CD14-positive monocyte (primary cell): ENCODE measurements around the gene SLC25A11. TPM values are rescaled to one million over a fixed set of nuclear protein-coding genes. Genes with fewer than 3 reads are reported as not detected.

Source experiments
- DNase-seq, 3 donors: peaks; one replicate each; pipeline ENCODE4 v3.0.0-alpha.2; 2011 to 2022
- H2AFZ ChIP-seq: 2 replicates; pipeline ENCODE4 v1.6.0; 2012; ENCODE audit warnings: mild to moderate bottlenecking, low read depth, low read length, inconsistent platforms; ENCODE audit not compliant: insufficient read depth, poor library complexity, severe bottlenecking
- H3K27ac ChIP-seq, 2 donors: 1 replicate in 1 of 2; 2 replicates in 1 of 2; pipeline ENCODE4 v1.5.1; 2012 to 2013; ENCODE audit warnings: low read length in 2 of 2, control low read depth in 1 of 2, inconsistent platforms in 1 of 2, low read depth in 1 of 2, mild to moderate bottlenecking in 1 of 2
- H3K27me3 ChIP-seq, 2 donors: one replicate each; pipeline versions ENCODE4 v1.6.0 to v1.6.1; 2011 to 2013; ENCODE audit warnings: low read length in 2 of 2; ENCODE audit not compliant: control insufficient read depth in 2 of 2, insufficient read depth in 2 of 2
- H3K36me3 ChIP-seq, 2 donors: replicated peaks in 1 of 2; 1 replicate in 1 of 2; 2 replicates in 1 of 2; pipeline versions ENCODE4 v1.5.1 to v1.6.1; 2012 to 2013; ENCODE audit warnings: low read length in 2 of 2, control low read depth in 1 of 2, inconsistent platforms in 1 of 2, mild to moderate bottlenecking in 1 of 2; ENCODE audit not compliant: insufficient read depth in 2 of 2, control insufficient read depth in 1 of 2
- H3K4me1 ChIP-seq, 2 donors: 1 replicate in 1 of 2; 2 replicates in 1 of 2; pipeline versions ENCODE4 v1.5.1 to v1.6.1; 2012 to 2013; ENCODE audit warnings: low read length in 2 of 2, control low read depth in 1 of 2, inconsistent platforms in 1 of 2, mild to moderate bottlenecking in 1 of 2, moderate library complexity in 1 of 2; ENCODE audit not compliant: insufficient read depth in 2 of 2, control insufficient read depth in 1 of 2
- H3K4me2 ChIP-seq: replicated peaks from 2 replicates; pipeline ENCODE3; 2012; ENCODE audit warnings: low read length, moderate library complexity, mild to moderate bottlenecking; ENCODE audit not compliant: poor library complexity, severe bottlenecking; ENCODE audit errors: extremely low read depth
- H3K4me3 ChIP-seq, 3 experiments: fragments of 200-600 bp in 1 of 3; sonication (generic) in 1 of 3; replicated peaks in 1 of 3; 1 replicate in 2 of 3; 2 replicates in 1 of 3; pipeline ENCODE4 v1.5.1; 2011 to 2013; ENCODE audit warnings: low read length in 3 of 3, mild to moderate bottlenecking in 3 of 3, control low read depth in 2 of 3, low read depth in 2 of 3, inconsistent platforms in 1 of 3, moderate library complexity in 1 of 3
- H3K79me2 ChIP-seq: 2 replicates; pipeline ENCODE4 v1.6.0; 2012; ENCODE audit warnings: mild to moderate bottlenecking, control low read depth, inconsistent platforms, low read length, moderate library complexity; ENCODE audit not compliant: insufficient read depth
- H3K9ac ChIP-seq: 2 replicates; pipeline ENCODE4 v1.6.0; 2017; ENCODE audit warnings: low read length, mild to moderate bottlenecking; ENCODE audit not compliant: insufficient read depth, poor library complexity, severe bottlenecking
- H3K9me3 ChIP-seq, 2 donors: replicated peaks in 1 of 2; 1 replicate in 1 of 2; 2 replicates in 1 of 2; pipeline versions ENCODE4 v1.5.1 to v1.6.1; 2012 to 2013; ENCODE audit warnings: low read length in 2 of 2, control low read depth in 1 of 2; ENCODE audit not compliant: control insufficient read depth in 1 of 2, insufficient read depth in 1 of 2
- H4K20me1 ChIP-seq: 2 replicates; pipeline ENCODE4 v1.6.0; 2012; ENCODE audit warnings: mild to moderate bottlenecking, low read length, control low read depth, moderate library complexity; ENCODE audit not compliant: insufficient read depth
- H3K27ac Mint-ChIP-seq, 7 donors: one replicate each; pipeline ENCODE4 v1.8.0; 2020; ENCODE audit warnings: mild to moderate bottlenecking in 7 of 7, mixed read lengths in 7 of 7, moderate library complexity in 6 of 7, inconsistent platforms in 2 of 7
- H3K27me3 Mint-ChIP-seq, 3 donors: one replicate each; pipeline ENCODE4 v1.8.0; 2021 to 2022; ENCODE audit warnings: low read depth in 3 of 3, mild to moderate bottlenecking in 3 of 3, mixed read lengths in 3 of 3, moderate library complexity in 3 of 3, inconsistent platforms in 1 of 3
- H3K36me3 Mint-ChIP-seq, 2 donors: one replicate each; pipeline ENCODE4 v1.8.0; 2020; ENCODE audit warnings: mixed read lengths in 2 of 2, inconsistent platforms in 1 of 2, mild to moderate bottlenecking in 1 of 2
- H3K4me1 Mint-ChIP-seq: one replicate; pipeline ENCODE4 v1.8.0; 2020; ENCODE audit warnings: mild to moderate bottlenecking, mixed read lengths
- H3K4me3 Mint-ChIP-seq, 2 donors: one replicate each; pipeline ENCODE4 v1.8.0; 2020; ENCODE audit warnings: mild to moderate bottlenecking in 2 of 2, mixed read lengths in 2 of 2, moderate library complexity in 1 of 2
- H3K9me3 Mint-ChIP-seq, 7 donors: one replicate each; pipeline ENCODE4 v1.8.0; 2020 to 2022; ENCODE audit warnings: mixed read lengths in 7 of 7, mild to moderate bottlenecking in 6 of 7, moderate library complexity in 6 of 7, inconsistent platforms in 2 of 7
- WGBS: methylation state at CpG from one replicate; pipeline ENCODE4 v1.1.5; 2013; ENCODE audit warnings: missing lambda C conversion rate; ENCODE audit not compliant: insufficient coverage; 5-methylcytosine and 5-hydroxymethylcytosine counted together
- intact Hi-C, 2 donors: fragments of 100-400 bp; cut with micrococcal nuclease; formaldehyde crosslinking; loops; one replicate each; pipeline versions ENCODE4 v1.15.0 to v1.15.1; 2023
- polyA plus RNA-seq, 3 donors: library from polyadenylated mRNA; depleted of rRNA in 1 of 3; unstranded in 2 of 3; stranded (reverse) in 1 of 3; fragments of 300-500 nt in 2 of 3; fragments of >200 nt in 1 of 3; fragmentation: Illumina TruSeq in 2 of 3; gene quantifications; 1 replicate in 2 of 3; 2 replicates in 1 of 3; pipeline ENCODE4 v1.2.3, GENCODE V29; 2012 to 2021
- TF ChIP-seq, protein P1 (sequence below): fragments of 200-600 bp; IDR thresholded peaks from one replicate; pipeline ENCODE4 v1.8.0; 2022; ENCODE audit warnings: antibody characterized with exemption, mild to moderate bottlenecking

The SLC25A11 gene
- polyA plus RNA-seq, 3 donors, result 65.2 to 138 (median 111) TPM

DNA sequence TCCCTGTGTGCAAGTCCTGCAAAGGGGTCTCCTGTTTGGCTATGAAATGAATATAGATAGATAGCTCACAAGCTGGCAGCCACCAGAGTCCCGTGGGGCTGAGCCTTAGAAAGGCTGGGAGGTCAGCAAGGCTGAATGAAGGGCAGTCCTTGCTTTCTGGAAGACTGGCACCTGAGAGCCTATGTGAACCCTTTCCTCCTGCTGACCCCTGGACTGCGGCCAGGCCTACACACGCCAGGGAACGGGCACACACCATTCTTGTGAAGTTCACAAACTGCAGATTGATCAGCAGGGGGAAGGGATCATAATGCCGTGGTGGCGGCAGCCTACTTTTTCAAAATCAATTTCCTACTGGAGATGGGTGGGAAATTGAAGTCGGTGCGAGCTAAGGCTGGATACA, 41.5 kb downstream of the SLC25A11 start:
- Mint-ChIP-seq H3K4me1 (peaks cover 41% of the 10 kb centered on the region), H3K27me3 (peaks cover 40 to 52% (median 43%) of the 10 kb centered on the region in 3 donors), H3K27ac (peak overlapping the region in 6 of 7 donors; percentile 46 to 92 (median 80)), H3K9me3 (peaks cover 0 to 12% (median 4%) of the 10 kb centered on the region in 7 donors), H3K4me3 (peak overlapping the region; percentile 78 to 91), H3K36me3 (peaks cover 49 to 50% of the 10 kb centered on the region in 2 donors)
- no peaks in the 10 kb centered on the region for H4K20me1 ChIP-seq
- H3K9ac ChIP-seq, result peak overlapping the region; percentile 65
- TF ChIP-seq, protein P1, sequence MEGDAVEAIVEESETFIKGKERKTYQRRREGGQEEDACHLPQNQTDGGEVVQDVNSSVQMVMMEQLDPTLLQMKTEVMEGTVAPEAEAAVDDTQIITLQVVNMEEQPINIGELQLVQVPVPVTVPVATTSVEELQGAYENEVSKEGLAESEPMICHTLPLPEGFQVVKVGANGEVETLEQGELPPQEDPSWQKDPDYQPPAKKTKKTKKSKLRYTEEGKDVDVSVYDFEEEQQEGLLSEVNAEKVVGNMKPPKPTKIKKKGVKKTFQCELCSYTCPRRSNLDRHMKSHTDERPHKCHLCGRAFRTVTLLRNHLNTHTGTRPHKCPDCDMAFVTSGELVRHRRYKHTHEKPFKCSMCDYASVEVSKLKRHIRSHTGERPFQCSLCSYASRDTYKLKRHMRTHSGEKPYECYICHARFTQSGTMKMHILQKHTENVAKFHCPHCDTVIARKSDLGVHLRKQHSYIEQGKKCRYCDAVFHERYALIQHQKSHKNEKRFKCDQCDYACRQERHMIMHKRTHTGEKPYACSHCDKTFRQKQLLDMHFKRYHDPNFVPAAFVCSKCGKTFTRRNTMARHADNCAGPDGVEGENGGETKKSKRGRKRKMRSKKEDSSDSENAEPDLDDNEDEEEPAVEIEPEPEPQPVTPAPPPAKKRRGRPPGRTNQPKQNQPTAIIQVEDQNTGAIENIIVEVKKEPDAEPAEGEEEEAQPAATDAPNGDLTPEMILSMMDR, result no peak
- no peak overlapping the region for H3K27ac ChIP-seq
- DNase-seq, result peak in 1 of 3 donors; percentile 4
- WGBS, result 89% methylated on average over 2 of the region's 8 CpGs
- H3K27me3 ChIP-seq, result peaks cover 0 to 26% of the 10 kb centered on the region in 2 donors
- H3K36me3 ChIP-seq, result peaks cover 42 to 44% of the 10 kb centered on the region in 2 donors
- H3K4me3 ChIP-seq, result peak overlapping the region in 1 of 3 experiments; percentile 83
- peak overlapping the region; percentile 89 for H3K4me2 ChIP-seq
- no peak overlapping the region for H2AFZ ChIP-seq
- H3K9me3 ChIP-seq, result no peaks in the 10 kb centered on the region
- H3K79me2 ChIP-seq, result no peaks in the 10 kb centered on the region
- intact Hi-C loops, result no loop called here
- peaks cover 45 to 49% of the 10 kb centered on the region in 2 donors for H3K4me1 ChIP-seq

DNA sequence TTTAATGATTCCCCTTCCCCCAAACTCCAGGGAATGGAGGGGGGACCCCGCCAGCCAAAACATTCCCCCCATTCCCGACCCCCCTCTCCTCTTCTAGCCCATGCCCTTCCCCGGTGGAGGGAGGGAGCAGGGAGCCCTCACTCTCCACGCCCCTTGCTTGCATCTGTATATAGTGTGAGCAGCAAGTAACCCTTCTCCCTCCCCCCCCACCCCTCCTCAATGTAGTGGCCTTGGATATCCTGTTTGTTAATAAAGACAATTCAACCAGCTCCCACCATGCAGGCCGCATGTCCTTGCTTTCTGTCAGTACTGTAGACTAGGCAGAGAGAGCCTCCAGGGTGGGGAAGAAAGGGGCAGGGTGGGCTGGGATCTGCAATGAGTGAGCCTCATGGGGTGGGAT, 42.1 kb downstream of the SLC25A11 start:
- H4K20me1 ChIP-seq, result no peaks in the 10 kb centered on the region
- no peak overlapping the region for H3K27ac ChIP-seq
- Mint-ChIP-seq H3K4me1 (peaks cover 36% of the 10 kb centered on the region), H3K9me3 (peaks cover 0 to 12% (median 4%) of the 10 kb centered on the region in 7 donors), H3K27ac (peak overlapping the region in 3 of 7 donors; percentile 20 to 92 (median 84)), H3K4me3 (peak overlapping the region in 1 of 2 donors; percentile 91), H3K36me3 (peaks cover 55 to 56% of the 10 kb centered on the region in 2 donors), H3K27me3 (peaks cover 35 to 48% (median 39%) of the 10 kb centered on the region in 3 donors)
- H3K4me3 ChIP-seq, result no peak overlapping the region
- peaks cover 0 to 26% of the 10 kb centered on the region in 2 donors for H3K27me3 ChIP-seq
- intact Hi-C loops, result no loop called here
- H3K9ac ChIP-seq, result no peak overlapping the region
- peaks cover 48 to 50% of the 10 kb centered on the region in 2 donors for H3K36me3 ChIP-seq
- DNase-seq, result peak in 1 of 3 donors; percentile 3
- peaks cover 39 to 43% of the 10 kb centered on the region in 2 donors for H3K4me1 ChIP-seq
- H3K79me2 ChIP-seq, result no peaks in the 10 kb centered on the region
- H3K9me3 ChIP-seq, result no peaks in the 10 kb centered on the region
- TF ChIP-seq, protein P1, result no peak
- no peak overlapping the region for H3K4me2 ChIP-seq
- H2AFZ ChIP-seq, result no peak overlapping the region
- WGBS, result no CpG with 5 or more reads among the region's 5 CpGs
